ENCODE measurements around the gene ZNF19. TPM values are rescaled to one million over a fixed set of nuclear protein-coding genes. Genes with fewer than 3 reads are reported as not detected.

The ZNF19 gene
- total and polyA plus RNA-seq, 9 of the 15 experiments (the other 6 are each of a cell fraction or from before 2014, with no cell fraction given) = 1.2 to 2.8 (median 1.8) TPM

DNA sequence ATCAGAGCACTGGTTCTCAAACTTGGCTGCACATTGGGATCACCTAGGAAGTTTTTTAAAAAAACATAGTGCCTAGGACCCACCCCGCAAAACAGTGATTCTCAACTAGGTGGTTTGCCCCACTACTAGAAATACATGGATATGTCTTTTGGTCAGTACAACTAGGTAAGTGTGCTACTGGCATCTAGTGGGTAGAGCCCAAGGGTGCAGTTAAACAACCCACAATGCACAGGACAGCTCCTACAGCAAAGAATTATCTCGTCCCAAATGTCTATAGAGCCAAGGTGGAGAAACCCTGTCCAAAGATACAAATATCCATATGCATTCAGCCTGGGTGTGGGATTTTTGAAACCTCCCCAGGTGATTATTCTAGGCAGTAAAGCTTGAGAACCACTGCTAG is 11.8 kb upstream of the ZNF19 start:
- Histone ChIP-seq H2AFZ (ENCODE audit: low read depth, low read length) (no peak overlapping the region), H3K4me1 (replicated peaks in 1 of 2; ENCODE audit: control insufficient read depth in 2 of 2, insufficient read depth in 2 of 2, low read length in 2 of 2) (no peaks in the 10 kb centered on the region), H3K9ac (ENCODE audit: insufficient read depth in 1 of 2, low read depth in 2 of 2, low read length in 2 of 2) (no peak overlapping the region), H3K27me3 (ENCODE audit: control insufficient read depth in 2 of 2, insufficient read depth in 2 of 2, low read length in 2 of 2) (peaks cover 3 to 16% of the 10 kb centered on the region in 2 experiments; a peak in 3 of 5 replicates), H3K36me3 (ENCODE audit: control insufficient read depth, insufficient read depth, low read length) (no peaks in the 10 kb centered on the region), H3K9me1 (ENCODE audit: control insufficient read depth, insufficient read depth, low read length) (no peaks in the 10 kb centered on the region), H3K9me3 (replicated peaks; ENCODE audit: control insufficient read depth, insufficient read depth, low read depth, low read length) (peaks cover 3% of the 10 kb centered on the region; the same call in 1 of the 2 replicates), H3K4me3 (no peak overlapping the region), H3K27ac (ENCODE audit: extremely low read depth, low read depth, low read length) (no peak overlapping the region), H3K79me2 (ENCODE audit: control insufficient read depth, insufficient read depth, low read length) (no peaks in the 10 kb centered on the region), H3K4me2 (ENCODE audit: insufficient read depth, low read length) (no peak overlapping the region), H4K20me1 (replicated peaks; ENCODE audit: control insufficient read depth, insufficient read depth, low read length) (no peaks in the 10 kb centered on the region; the same call in 1 of the 2 replicates)
- BruUV-seq (replicated peaks) = no TSS peak
- ATAC-seq = no peak
- WGBS (ENCODE audit: insufficient coverage, low coverage, missing lambda C conversion rate) = 0% methylated on average over 2 of the region's 2 CpGs
- CTCF ChIA-PET (ENCODE audit: low intra/inter-chr PET ratio) = interaction anchor here (4.5 kb wide), 1 partner anchor 88 kb away, joined by 53 read pairs; no protein-coding TSS in a partner anchor
- in situ Hi-C loops (cut with MboI) (no loop called here), intact Hi-C loops (cut with micrococcal nuclease) (loop anchor here (1.0 to 5.0 kb wide), 3 partner anchors 36 to 110 kb away; no protein-coding TSS in a partner anchor)
- POLR2A ChIA-PET = no interaction called here
- FAIRE-seq = no peak
- DNase-seq (ENCODE audit: extremely low read depth in 1 of 4, low spot score in 3 of 4) = no peak
- no peak for TF ChIP-seq ZFX (CRISPR knock-in tag; IDR thresholded peaks at IDR 0.05)
- TF ChIP-seq ZNF263 (CRISPR knock-in tag; IDR thresholded peaks at IDR 0.05; ENCODE audit: borderline replicate concordance) = no peak
- TF ChIP-seq, protein P1, sequence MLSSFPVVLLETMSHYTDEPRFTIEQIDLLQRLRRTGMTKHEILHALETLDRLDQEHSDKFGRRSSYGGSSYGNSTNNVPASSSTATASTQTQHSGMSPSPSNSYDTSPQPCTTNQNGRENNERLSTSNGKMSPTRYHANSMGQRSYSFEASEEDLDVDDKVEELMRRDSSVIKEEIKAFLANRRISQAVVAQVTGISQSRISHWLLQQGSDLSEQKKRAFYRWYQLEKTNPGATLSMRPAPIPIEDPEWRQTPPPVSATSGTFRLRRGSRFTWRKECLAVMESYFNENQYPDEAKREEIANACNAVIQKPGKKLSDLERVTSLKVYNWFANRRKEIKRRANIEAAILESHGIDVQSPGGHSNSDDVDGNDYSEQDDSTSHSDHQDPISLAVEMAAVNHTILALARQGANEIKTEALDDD (IDR thresholded peaks at IDR 0.05) = no peak
- TF ChIP-seq, protein P2, sequence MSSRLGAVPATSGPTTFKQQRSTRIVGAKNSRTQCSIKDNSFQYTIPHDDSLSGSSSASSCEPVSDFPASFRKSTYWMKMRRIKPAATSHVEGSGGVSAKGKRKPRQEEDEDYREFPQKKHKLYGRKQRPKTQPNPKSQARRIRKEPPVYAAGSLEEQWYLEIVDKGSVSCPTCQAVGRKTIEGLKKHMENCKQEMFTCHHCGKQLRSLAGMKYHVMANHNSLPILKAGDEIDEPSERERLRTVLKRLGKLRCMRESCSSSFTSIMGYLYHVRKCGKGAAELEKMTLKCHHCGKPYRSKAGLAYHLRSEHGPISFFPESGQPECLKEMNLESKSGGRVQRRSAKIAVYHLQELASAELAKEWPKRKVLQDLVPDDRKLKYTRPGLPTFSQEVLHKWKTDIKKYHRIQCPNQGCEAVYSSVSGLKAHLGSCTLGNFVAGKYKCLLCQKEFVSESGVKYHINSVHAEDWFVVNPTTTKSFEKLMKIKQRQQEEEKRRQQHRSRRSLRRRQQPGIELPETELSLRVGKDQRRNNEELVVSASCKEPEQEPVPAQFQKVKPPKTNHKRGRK (tag; IDR thresholded peaks at IDR 0.05) = no peak
- no peak for TF ChIP-seq CBFA2T2 (conservative IDR thresholded peaks at IDR 0.05)
- TF ChIP-seq BRD9 (IDR thresholded peaks at IDR 0.05; ENCODE audit: low read depth, partially characterized antibody) = no peak
- TF ChIP-seq ZC3H4 (CRISPR knock-in tag; IDR thresholded peaks at IDR 0.05; ENCODE audit: borderline replicate concordance) = no peak
- TF ChIP-seq ZNF253 (CRISPR knock-in tag; conservative IDR thresholded peaks at IDR 0.05) = no peak
- no peak for TF ChIP-seq RBM14 (IDR thresholded peaks at IDR 0.05; ENCODE audit: borderline replicate concordance, insufficient read depth, low read depth, low read length)
- TF ChIP-seq IRF2 (CRISPR knock-in tag; IDR thresholded peaks at IDR 0.05) = no peak
- TF ChIP-seq, protein P3, sequence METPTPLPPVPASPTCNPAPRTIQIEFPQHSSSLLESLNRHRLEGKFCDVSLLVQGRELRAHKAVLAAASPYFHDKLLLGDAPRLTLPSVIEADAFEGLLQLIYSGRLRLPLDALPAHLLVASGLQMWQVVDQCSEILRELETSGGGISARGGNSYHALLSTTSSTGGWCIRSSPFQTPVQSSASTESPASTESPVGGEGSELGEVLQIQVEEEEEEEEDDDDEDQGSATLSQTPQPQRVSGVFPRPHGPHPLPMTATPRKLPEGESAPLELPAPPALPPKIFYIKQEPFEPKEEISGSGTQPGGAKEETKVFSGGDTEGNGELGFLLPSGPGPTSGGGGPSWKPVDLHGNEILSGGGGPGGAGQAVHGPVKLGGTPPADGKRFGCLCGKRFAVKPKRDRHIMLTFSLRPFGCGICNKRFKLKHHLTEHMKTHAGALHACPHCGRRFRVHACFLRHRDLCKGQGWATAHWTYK (CRISPR knock-in tag; IDR thresholded peaks at IDR 0.05) = no peak
- no peak for TF ChIP-seq PYGO2 (tag; IDR thresholded peaks at IDR 0.05)
- no peak for TF ChIP-seq MCM7 (IDR thresholded peaks at IDR 0.05)
- TF ChIP-seq SIRT6 (IDR thresholded peaks at IDR 0.05; ENCODE audit: low read depth, low read length) = no peak
- TF ChIP-seq NCOR1 (IDR thresholded peaks at IDR 0.05) = no peak
